HG03039 (cell line): Measurements from ENCODE around the gene AHCY.
"Not testable (repeated sequence)": the region's sequence is repeated elsewhere in the genome, so short reads cannot be mapped to it uniquely, and the experiment has no call there.

ENCODE experiments used
- ATAC-seq: cut with Tn5 transposase; IDR thresholded peaks from one replicate; pipeline ENCODE4 v1.9.1; 2021; ENCODE audit warnings: mild to moderate bottlenecking, moderate library complexity; ENCODE audit not compliant: unreplicated experiment

Gene AHCY

GRCh38 chr20:34299556-34300255 lies 3.4 kb downstream of the AHCY start:
- no peak for ATAC-seq

- not testable (repeated sequence) for ATAC-seq
Observed at GRCh38 chr20:34298294-34298784, 4.8 kb downstream of the AHCY start.

- no peak for ATAC-seq
Observed at GRCh38 chr20:34296468-34296867, 6.7 kb downstream of the AHCY start.

GRCh38 chr20:34295284-34295683 lies 7.9 kb downstream of the AHCY start:
- no peak for ATAC-seq

GRCh38 chr20:34294563-34294962 lies 8.6 kb downstream of the AHCY start:
- ATAC-seq = no peak

GRCh38 chr20:34293589-34293988 lies 9.6 kb downstream of the AHCY start:
- ATAC-seq = no peak

- no peak for ATAC-seq
Observed at GRCh38 chr20:34293119-34293518, 10.0 kb downstream of the AHCY start.

- no peak for ATAC-seq
Observed at GRCh38 chr20:34292496-34292895, 10.7 kb downstream of the AHCY start.

- ATAC-seq = no peak
Observed at GRCh38 chr20:34290471-34290870, 12.7 kb downstream of the AHCY start.

- not testable (repeated sequence) for ATAC-seq
Observed at GRCh38 chr20:34287500-34287899, 15.7 kb downstream of the AHCY start.

GRCh38 chr20:34285450-34285849 lies 17.7 kb downstream of the AHCY start:
- no peak for ATAC-seq

- no peak for ATAC-seq
Observed at GRCh38 chr20:34283844-34284243, 19.3 kb downstream of the AHCY start.

- ATAC-seq = no peak
Observed at GRCh38 chr20:34282041-34282440, 21.1 kb downstream of the AHCY start.

GRCh38 chr20:34281177-34281576 lies 22.0 kb downstream of the AHCY start:
- no peak for ATAC-seq

- no peak for ATAC-seq
Observed at GRCh38 chr20:34274694-34275093, 28.5 kb downstream of the AHCY start.

- ATAC-seq = no peak
Observed at GRCh38 chr20:34271956-34272355, 31.2 kb downstream of the AHCY start.

GRCh38 chr20:34269996-34270627 lies 33.0 kb downstream of the AHCY start:
- ATAC-seq = no peak

GRCh38 chr20:34268851-34269636 lies 34.1 kb downstream of the AHCY start:
- ATAC-seq = no peak

- ATAC-seq = no peak
Observed at GRCh38 chr20:34268145-34268544, 35.0 kb downstream of the AHCY start.

- no peak for ATAC-seq
Observed at GRCh38 chr20:34264141-34264540, 39.0 kb downstream of the AHCY start.

GRCh38 chr20:34263468-34263867 lies 39.7 kb downstream of the AHCY start:
- ATAC-seq = not testable (repeated sequence)
